Duodenal mucosa (tissue), 2 donors: Measurements from ENCODE around the gene SEC14L3.

Experiments used
- H3K27ac ChIP-seq: one replicate; pipeline ENCODE4 v1.7.0; 2013; ENCODE audit warnings: low read depth, low read length
- H3K27me3 ChIP-seq, 2 donors: one replicate each; pipeline ENCODE4 v1.7.0; 2013; ENCODE audit warnings: low read length in 2 of 2, control low read depth in 1 of 2; ENCODE audit not compliant: insufficient read depth in 2 of 2, control insufficient read depth in 1 of 2
- H3K36me3 ChIP-seq, 2 donors: one replicate each; pipeline ENCODE4 v1.7.0; 2013; ENCODE audit warnings: low read length in 2 of 2, control low read depth in 1 of 2; ENCODE audit not compliant: insufficient read depth in 2 of 2, control insufficient read depth in 1 of 2
- H3K4me1 ChIP-seq, 2 donors: one replicate each; pipeline ENCODE4 v1.7.0; 2013; ENCODE audit warnings: low read length in 2 of 2, control low read depth in 1 of 2; ENCODE audit not compliant: insufficient read depth in 2 of 2, control insufficient read depth in 1 of 2
- H3K4me3 ChIP-seq, 2 donors: one replicate each; pipeline ENCODE4 v1.7.0; 2013; ENCODE audit warnings: low read length in 2 of 2, low read depth in 1 of 2
- H3K9ac ChIP-seq, 2 donors: one replicate each; pipeline ENCODE4 v1.7.0; 2013; ENCODE audit warnings: low read length in 2 of 2, low read depth in 1 of 2
- H3K9me3 ChIP-seq, 2 donors: one replicate each; pipeline ENCODE4 v1.7.0; 2013; ENCODE audit warnings: low read length in 2 of 2, control low read depth in 1 of 2; ENCODE audit not compliant: control insufficient read depth in 1 of 2

The SEC14L3 gene

DNA sequence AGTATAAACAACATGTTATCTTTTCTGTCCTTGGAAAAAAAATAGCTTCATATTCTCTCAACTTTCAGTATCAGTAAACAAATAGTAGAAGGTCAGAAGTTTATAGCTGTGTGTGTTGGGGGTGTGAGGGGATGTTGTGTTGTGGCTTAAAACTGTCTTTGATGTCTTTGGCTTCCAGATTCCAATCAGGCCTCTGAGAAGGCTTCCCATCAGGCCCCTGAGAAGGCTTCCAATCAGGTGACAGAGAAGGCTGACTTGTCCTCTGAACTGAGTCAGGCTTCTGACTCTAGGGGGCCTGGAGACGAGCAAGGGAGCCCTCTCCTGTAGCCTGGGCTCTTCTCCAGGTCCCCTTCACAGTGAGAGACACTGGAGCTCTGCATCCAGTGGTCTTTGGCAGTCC lies 37.0 kb downstream of the SEC14L3 start:
- Histone ChIP-seq H3K36me3 (no peaks in the 10 kb centered on the region), H3K27ac (no peak overlapping the region), H3K4me1 (peaks cover 9 to 11% of the 10 kb centered on the region in 2 donors), H3K27me3 (no peaks in the 10 kb centered on the region), H3K9ac (no peak overlapping the region), H3K9me3 (no peaks in the 10 kb centered on the region), H3K4me3 (no peak overlapping the region)

DNA sequence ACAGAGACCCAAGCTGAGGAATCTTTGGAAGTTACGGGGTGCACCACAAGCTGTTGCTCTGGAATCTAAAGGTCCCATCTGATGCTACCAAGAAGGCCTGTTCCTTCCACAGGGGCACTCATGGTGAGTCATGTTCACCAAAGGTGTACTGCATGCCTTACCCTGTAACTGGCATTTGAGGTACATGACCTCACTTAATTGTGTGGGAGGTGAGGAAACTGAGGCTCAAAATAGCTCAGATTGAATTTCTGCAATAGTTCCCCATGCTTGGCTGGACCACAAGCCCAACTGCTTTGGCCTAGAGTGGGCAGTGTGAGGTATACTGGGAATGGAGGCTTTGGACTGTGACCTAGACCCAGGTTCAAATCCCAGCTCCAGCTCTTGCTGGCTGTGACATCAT lies 38.0 kb downstream of the SEC14L3 start:
- peaks cover 9 to 11% of the 10 kb centered on the region in 2 donors for H3K4me1 ChIP-seq
- peaks cover 0 to 2% of the 10 kb centered on the region in 2 donors for H3K36me3 ChIP-seq
- H3K27me3 ChIP-seq: no peaks in the 10 kb centered on the region
- H3K9me3 ChIP-seq: no peaks in the 10 kb centered on the region
- no peak overlapping the region for H3K4me3 ChIP-seq
- H3K27ac ChIP-seq: no peak overlapping the region
- H3K9ac ChIP-seq: no peak overlapping the region

DNA sequence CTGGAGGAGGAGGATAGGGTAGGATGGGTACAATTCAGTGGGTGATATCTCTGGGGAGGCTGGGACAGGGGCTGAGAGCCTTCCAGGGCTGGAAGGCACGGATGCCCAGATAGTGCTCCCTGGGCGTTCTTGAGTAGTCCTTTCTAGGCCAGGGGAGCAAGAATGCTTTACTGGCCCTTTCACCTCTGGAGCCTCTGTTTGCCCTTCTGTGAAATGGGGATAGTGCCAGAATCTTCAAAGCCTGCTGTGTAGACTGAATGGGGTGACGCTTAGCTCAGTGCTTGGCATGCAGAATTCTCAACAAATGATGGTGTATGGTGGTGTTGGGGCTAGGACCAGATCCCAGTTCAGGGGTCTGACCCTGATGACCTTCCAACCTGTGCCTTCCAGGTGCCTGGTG lies 38.6 kb downstream of the SEC14L3 start:
- H3K4me1 ChIP-seq: peaks cover 4 to 5% of the 10 kb centered on the region in 2 donors
- no peak overlapping the region for H3K27ac ChIP-seq
- peaks cover 0 to 7% of the 10 kb centered on the region in 2 donors for H3K36me3 ChIP-seq
- H3K4me3 ChIP-seq: no peak overlapping the region
- no peak overlapping the region for H3K9ac ChIP-seq
- no peaks in the 10 kb centered on the region for H3K27me3 ChIP-seq
- H3K9me3 ChIP-seq: no peaks in the 10 kb centered on the region

DNA sequence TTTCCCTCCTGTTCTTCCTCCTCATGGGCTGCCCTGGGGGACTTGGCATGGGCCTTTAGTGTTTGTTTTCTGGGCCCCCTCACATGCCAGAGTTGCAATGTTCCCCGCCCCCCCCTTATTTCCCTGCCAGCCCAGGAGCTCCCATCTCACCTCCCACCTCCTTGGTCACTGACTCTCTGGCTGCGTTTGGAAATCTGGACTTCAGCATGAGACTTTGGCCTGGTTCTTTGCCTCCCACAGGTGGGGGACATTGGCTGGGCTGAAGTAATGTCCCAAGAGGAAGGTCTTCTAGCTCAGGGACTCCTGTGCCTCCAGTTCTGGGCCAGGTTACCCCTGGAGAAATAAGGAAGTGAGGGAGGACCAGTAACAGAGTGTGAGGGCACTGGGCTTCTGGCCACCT lies 39.3 kb downstream of the SEC14L3 start:
- H3K27ac ChIP-seq: no peak overlapping the region
- no peak overlapping the region for H3K9ac ChIP-seq

DNA sequence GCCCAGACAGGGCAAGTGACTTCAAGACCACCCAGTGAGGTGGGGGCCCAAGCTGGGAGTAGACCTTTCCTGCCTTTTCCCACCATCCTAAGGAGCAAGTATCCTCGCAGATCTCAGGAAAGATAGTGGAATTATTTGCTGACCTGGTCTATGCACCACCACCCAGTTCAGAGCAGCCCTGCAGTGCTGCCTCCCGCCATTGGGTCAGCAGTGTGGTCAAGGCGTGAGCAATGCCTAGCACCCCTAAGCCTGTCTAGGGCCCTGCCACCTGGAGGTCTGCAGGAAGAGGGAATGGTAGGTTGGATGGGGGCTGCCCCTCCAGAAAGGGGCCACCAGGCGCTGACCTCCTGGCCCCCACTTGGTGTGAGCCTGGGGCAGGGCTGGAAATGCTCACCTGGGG lies 39.7 kb downstream of the SEC14L3 start:
- no peak overlapping the region for H3K9ac ChIP-seq
- H3K4me3 ChIP-seq: no peak overlapping the region
- no peaks in the 10 kb centered on the region for H3K27me3 ChIP-seq
- H3K4me1 ChIP-seq: peaks cover under 1 to 3% of the 10 kb centered on the region in 2 donors
- no peak overlapping the region for H3K27ac ChIP-seq
- peaks cover 0 to 11% of the 10 kb centered on the region in 2 donors for H3K36me3 ChIP-seq
- no peaks in the 10 kb centered on the region for H3K9me3 ChIP-seq

More for the DNA sequence above, 39.3 kb downstream of the SEC14L3 start:
- Histone ChIP-seq H3K4me1 (peaks cover 0 to 3% of the 10 kb centered on the region in 2 donors), H3K9me3 (no peaks in the 10 kb centered on the region), H3K36me3 (peaks cover 0 to 11% of the 10 kb centered on the region in 2 donors), H3K4me3 (no peak overlapping the region), H3K27me3 (no peaks in the 10 kb centered on the region)

DNA sequence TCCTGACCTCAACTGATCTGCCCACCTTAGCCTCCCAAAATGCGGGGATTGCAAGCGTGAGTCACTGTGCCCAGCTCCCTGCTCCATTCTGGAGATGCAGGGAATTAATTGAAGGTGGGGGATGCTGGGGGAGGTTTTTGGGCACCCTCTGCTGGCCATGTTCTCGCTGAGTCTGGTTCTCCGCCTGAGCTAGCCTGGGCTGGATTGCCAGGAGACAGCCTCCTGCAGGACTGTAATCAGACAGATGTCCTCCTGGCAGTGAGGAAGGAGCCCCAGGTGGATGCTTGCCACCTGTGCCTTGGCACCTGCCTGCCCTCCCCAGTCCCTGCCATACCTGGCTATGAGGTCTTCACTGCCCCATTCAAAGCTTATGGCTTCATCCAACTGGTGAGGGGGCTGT lies 40.9 kb downstream of the SEC14L3 start:
- peaks cover 0 to 11% of the 10 kb centered on the region in 2 donors for H3K36me3 ChIP-seq
- no peaks in the 10 kb centered on the region for H3K27me3 ChIP-seq
- no peak overlapping the region for H3K27ac ChIP-seq
- peaks cover 8 to 12% of the 10 kb centered on the region in 2 donors for H3K4me1 ChIP-seq
- no peak overlapping the region for H3K9ac ChIP-seq
- no peaks in the 10 kb centered on the region for H3K9me3 ChIP-seq
- H3K4me3 ChIP-seq: no peak overlapping the region

DNA sequence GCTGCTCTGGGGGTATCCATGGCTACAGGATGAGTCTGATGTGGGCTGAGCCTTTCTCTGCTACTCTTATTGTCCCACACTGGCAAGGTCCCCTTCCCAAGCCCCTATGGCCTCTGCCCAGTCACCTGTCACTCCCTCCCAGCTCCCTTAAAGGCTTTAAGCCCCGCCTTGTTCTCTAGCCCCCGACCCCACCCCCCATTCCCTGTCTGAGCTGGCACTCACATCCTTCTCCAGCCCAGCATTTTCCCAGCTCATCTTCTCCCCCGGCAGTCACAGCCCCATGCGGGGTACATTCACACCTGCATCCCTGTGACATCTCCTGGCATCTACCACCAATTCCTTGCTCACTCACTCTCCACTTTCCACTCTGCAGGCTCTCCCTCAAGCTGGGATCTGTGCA lies 41.9 kb downstream of the SEC14L3 start:
- H3K9ac ChIP-seq: no peak overlapping the region
- H3K4me1 ChIP-seq: peaks cover 10 to 22% of the 10 kb centered on the region in 2 donors
- no peak overlapping the region for H3K27ac ChIP-seq
- H3K4me3 ChIP-seq: no peak overlapping the region
- H3K27me3 ChIP-seq: no peaks in the 10 kb centered on the region
- peaks cover 0 to 11% of the 10 kb centered on the region in 2 donors for H3K36me3 ChIP-seq
- H3K9me3 ChIP-seq: no peaks in the 10 kb centered on the region

DNA sequence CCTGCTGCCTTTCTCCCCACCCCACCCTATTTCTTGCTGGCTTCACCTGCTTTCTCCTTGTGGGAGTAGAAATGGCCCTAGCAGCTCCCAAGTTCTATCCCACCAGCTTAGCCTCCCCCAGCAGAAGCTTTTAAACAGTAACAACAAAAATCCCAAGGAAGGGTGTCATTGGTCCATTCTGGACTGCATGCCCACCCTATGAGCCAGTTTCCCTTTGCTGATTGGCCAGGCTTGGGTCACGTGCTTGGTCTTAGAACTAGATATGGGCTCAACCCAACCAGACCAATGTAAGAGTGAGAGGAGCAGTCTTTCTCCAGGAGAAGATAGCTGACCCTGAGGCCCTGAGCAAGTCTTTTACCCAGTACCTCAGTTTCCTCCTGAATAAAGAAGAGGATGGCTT lies 43.9 kb downstream of the SEC14L3 start:
- Histone ChIP-seq H3K9ac (no peak overlapping the region), H3K9me3 (no peaks in the 10 kb centered on the region), H3K27ac (no peak overlapping the region), H3K27me3 (no peaks in the 10 kb centered on the region), H3K4me1 (peaks cover 20 to 34% of the 10 kb centered on the region in 2 donors), H3K4me3 (no peak overlapping the region), H3K36me3 (peaks cover 0 to 11% of the 10 kb centered on the region in 2 donors)

DNA sequence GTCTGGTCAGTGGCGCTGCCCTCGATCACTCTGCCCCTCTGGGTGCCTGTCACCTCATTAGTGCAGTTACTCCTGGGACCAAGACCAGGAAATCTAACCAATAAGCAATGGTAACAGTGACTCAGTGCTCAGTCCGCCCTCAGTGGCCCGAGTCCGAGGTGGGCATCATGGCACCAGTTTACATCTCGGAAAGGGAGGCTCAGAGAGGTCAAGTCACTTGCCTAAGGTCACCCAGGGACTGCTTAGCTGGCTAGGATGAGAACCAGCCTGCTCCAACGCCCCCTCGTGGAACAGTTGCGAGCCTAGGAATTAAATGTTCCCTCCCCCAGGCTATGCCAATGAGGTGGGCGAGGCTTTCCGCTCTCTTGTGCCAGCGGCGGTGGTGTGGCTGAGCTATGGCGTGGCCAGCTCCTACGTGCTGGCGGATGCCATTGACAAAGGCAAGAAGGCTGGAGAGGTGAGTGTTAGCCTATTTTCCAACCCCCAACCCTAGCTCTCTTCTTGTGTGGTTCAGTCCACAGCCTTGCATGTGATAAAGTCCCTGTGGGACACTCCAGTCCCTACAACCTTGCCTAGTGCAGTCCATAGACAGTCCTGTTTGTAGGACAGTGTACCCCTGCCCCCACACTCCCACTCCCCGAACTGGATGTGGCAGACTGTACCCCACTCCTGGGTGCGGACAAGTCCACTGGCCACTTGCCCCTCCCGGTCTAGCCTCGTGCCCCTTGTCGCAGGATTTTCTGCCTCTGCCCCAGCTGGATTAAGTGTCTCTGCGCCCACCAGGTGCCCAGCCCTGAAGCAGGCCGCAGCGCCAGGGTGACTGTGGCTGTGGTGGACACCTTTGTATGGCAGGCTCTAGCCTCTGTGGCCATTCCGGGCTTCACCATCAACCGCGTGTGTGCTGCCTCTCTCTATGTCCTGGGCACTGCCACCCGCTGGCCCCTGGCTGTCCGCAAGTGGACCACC lies 45.1 kb downstream of the SEC14L3 start:
- H3K9ac ChIP-seq: peak overlapping the region; percentile 70 to 76
- peaks cover 0 to 11% of the 10 kb centered on the region in 2 donors for H3K36me3 ChIP-seq
- H3K4me1 ChIP-seq: peaks cover 31 to 46% of the 10 kb centered on the region in 2 donors
- no peaks in the 10 kb centered on the region for H3K27me3 ChIP-seq
- peak overlapping the region; percentile 74 to 82 for H3K4me3 ChIP-seq
- no peaks in the 10 kb centered on the region for H3K9me3 ChIP-seq
- peak overlapping the region; percentile 65 for H3K27ac ChIP-seq

DNA sequence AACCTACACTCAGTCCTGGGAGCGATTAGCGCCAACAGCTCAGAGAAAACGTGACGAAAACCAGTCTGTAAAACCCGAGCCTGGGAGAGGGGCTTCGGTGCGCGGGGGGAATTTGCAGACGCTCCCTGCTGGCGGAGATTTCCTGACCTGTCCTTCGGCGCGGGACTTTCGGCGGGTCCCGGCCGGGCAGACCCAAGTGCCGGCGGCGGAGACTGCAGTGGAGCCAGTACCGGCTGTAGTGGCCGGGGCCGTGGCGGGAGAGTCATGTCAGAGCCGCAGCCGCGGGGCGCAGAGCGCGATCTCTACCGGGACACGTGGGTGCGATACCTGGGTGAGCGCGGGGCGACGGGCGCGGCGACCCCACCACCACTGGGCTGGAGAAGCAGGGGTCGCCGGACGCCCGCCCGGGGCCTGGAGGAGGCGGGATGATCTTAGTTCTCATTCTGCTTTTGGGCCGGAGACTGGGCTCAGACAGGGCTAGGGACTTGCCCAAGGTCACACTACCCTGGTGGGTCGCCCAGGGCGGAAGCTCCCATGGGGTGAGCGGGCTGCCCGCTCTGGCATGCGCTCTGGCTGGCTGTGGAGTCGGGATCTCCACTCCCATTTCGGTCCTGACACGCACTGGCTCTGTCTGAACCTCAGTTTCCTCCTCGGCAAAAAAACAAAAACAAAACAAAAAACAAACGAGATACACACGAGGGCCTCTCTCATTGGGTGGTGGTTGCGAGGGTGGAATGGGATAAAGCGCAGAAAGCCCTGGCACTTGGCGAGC lies 46.0 kb downstream of the SEC14L3 start, which contains the start of gene MTFP1:
MTFP1 (plus strand) TSS at position 153 of the 772 bp plus-strand sequence; CDS start at position 265, 112 bp downstream.
- peak within 1 kb of the TSS; percentile 90 to 92 for H3K9ac ChIP-seq
- no peaks in the 10 kb centered on the region for H3K27me3 ChIP-seq
- peak within 1 kb of the TSS; percentile 65 for H3K27ac ChIP-seq
- H3K36me3 ChIP-seq: peaks cover 0 to 11% of the 10 kb centered on the region in 2 donors
- peak within 1 kb of the TSS; percentile 74 to 82 for H3K4me3 ChIP-seq
- no peaks in the 10 kb centered on the region for H3K9me3 ChIP-seq
- peaks cover 39 to 54% of the 10 kb centered on the region in 2 donors for H3K4me1 ChIP-seq
